K562 (cell line): ENCODE data around the gene RNF43. TPM values are rescaled to one million over a fixed set of nuclear protein-coding genes. Genes with fewer than 3 reads are reported as not detected.

Experiments
- ATAC-seq: fragments of 200-7000 bp; cut with Tn5 transposase; 3 replicates; pipeline ENCODE4 v1.9.1; 2020; ENCODE audit warnings: moderate library complexity
- BruUV-seq: library from RNA; stranded (reverse); fragments of 400-500 nt; replicated peaks from 2 replicates; lab custom pipeline; 2021; lab: Mats Ljungman, UMichigan
- CTCF ChIA-PET: fragments of 300-600 bp; formaldehyde crosslinking; extraction: SDS; loops from one replicate; lab custom pipeline; 2021; ENCODE audit warnings: low intra/inter-chr PET ratio; lab: Yijun Ruan, JAX
- POLR2A ChIA-PET: fragments of 300-600, 350-650 bp; sonication (Branson Sonifier 250); formaldehyde crosslinking; extraction: SDS; loops from one replicate; lab custom pipeline; 2021; ENCODE audit warnings: antibody characterized with exemption, inconsistent platforms; lab: Yijun Ruan, JAX
- DNase-seq, 4 experiments: peaks; one replicate each; pipeline versions ENCODE4 v3.0.0 to v3.0.0-alpha.2; 2011 to 2018; ENCODE audit warnings: low spot score in 3 of 4, mixed read lengths in 3 of 4; ENCODE audit errors: extremely low read depth in 1 of 4
- FAIRE-seq: peaks from 2 replicates; lab custom pipeline; 2011; peaks lifted over from hg19 to GRCh38; lab: Jason Lieb, UNC
- H2AFZ ChIP-seq: 2 replicates; pipeline ENCODE4 v1.6.0; 2011; ENCODE audit warnings: low read depth, low read length, control low read depth, inconsistent platforms
- H3K27ac ChIP-seq: fragments of 200-600 bp; 3 replicates; pipeline ENCODE4 v1.8.0; 2011; ENCODE audit warnings: low read depth, mild to moderate bottlenecking, control low read depth, inconsistent platforms, low read length, moderate library complexity, mixed read lengths; ENCODE audit errors: extremely low read depth
- H3K27me3 ChIP-seq, 2 experiments: fragments of 300-600 bp in 1 of 2; 2 replicates in 1 of 2; 3 replicates in 1 of 2; pipeline versions ENCODE4 v1.6.0 to v1.8.0; 2011; ENCODE audit warnings: inconsistent platforms in 2 of 2, low read length in 2 of 2, mild to moderate bottlenecking in 1 of 2, mixed read lengths in 1 of 2, moderate library complexity in 1 of 2; ENCODE audit not compliant: control insufficient read depth in 2 of 2, insufficient read depth in 2 of 2
- H3K36me3 ChIP-seq: fragments of 300-600 bp; 3 replicates; pipeline ENCODE4 v1.8.0; 2011; ENCODE audit warnings: mild to moderate bottlenecking, low read length, inconsistent platforms; ENCODE audit not compliant: control insufficient read depth, insufficient read depth
- H3K4me1 ChIP-seq, 2 experiments: fragments of 200-600 bp in 1 of 2; replicated peaks in 1 of 2; 2 replicates in 1 of 2; 3 replicates in 1 of 2; pipeline versions ENCODE4 v1.5.1 to v1.8.0; 2011; ENCODE audit warnings: inconsistent platforms in 2 of 2, low read length in 2 of 2, mild to moderate bottlenecking in 1 of 2, mixed read lengths in 1 of 2, moderate library complexity in 1 of 2; ENCODE audit not compliant: control insufficient read depth in 2 of 2, insufficient read depth in 2 of 2
- H3K4me2 ChIP-seq: 2 replicates; pipeline ENCODE4 v1.6.1; 2011; ENCODE audit warnings: low read length, control low read depth, inconsistent platforms, mixed read lengths; ENCODE audit not compliant: insufficient read depth
- H3K4me3 ChIP-seq: fragments of 200-600 bp; sonication (generic), shearing (Covaris generic); 2 replicates; pipeline ENCODE4 v1.5.1; 2016; ENCODE audit warnings: control low read depth, inconsistent platforms
- H3K79me2 ChIP-seq: fragments of 200-600 bp; 3 replicates; pipeline ENCODE4 v1.8.0; 2011; ENCODE audit warnings: low read length, inconsistent platforms; ENCODE audit not compliant: control insufficient read depth, insufficient read depth
- H3K9ac ChIP-seq, 2 experiments: 2 replicates each; pipeline versions ENCODE4 v1.6.0 to v1.6.1; 2011; ENCODE audit warnings: low read depth in 2 of 2, low read length in 2 of 2, control low read depth in 1 of 2, inconsistent platforms in 1 of 2, mild to moderate bottlenecking in 1 of 2, mixed read lengths in 1 of 2; ENCODE audit not compliant: insufficient read depth in 1 of 2
- H3K9me1 ChIP-seq: one replicate; pipeline ENCODE4 v1.6.0; 2011; ENCODE audit warnings: inconsistent platforms, mild to moderate bottlenecking, low read length, moderate library complexity; ENCODE audit not compliant: control insufficient read depth, insufficient read depth
- H3K9me3 ChIP-seq: replicated peaks from 2 replicates; pipeline ENCODE4 v1.5.1; 2011; ENCODE audit warnings: low read depth, low read length, inconsistent platforms; ENCODE audit not compliant: control insufficient read depth, insufficient read depth
- H4K20me1 ChIP-seq: replicated peaks from 2 replicates; pipeline ENCODE4 v1.6.1; 2011; ENCODE audit warnings: low read length, inconsistent platforms, mixed read lengths; ENCODE audit not compliant: control insufficient read depth, insufficient read depth
- ESRRA ChIP-seq: fragments of 450-650 bp; IDR thresholded peaks from 2 replicates; pipeline ENCODE4 v1.6.1; 2014; ENCODE audit warnings: low read depth, mild to moderate bottlenecking, moderate library complexity, borderline replicate concordance
- RAD21 ChIP-seq, 2 experiments: fragments of 250-450 bp in 1 of 2; fragments of 450-650 bp in 1 of 2; sonication (Bioruptor Pico) in 1 of 2; formaldehyde crosslinking in 1 of 2; IDR thresholded peaks in 1 of 2; conservative IDR thresholded peaks in 1 of 2; 2 replicates each; pipeline versions ENCODE4 v1.4.0 to v1.8.0; 2020 to 2022; ENCODE audit warnings: mild to moderate bottlenecking in 2 of 2, moderate library complexity in 1 of 2
- RBM25 ChIP-seq: fragments of 200-400 bp; formaldehyde crosslinking; IDR thresholded peaks from 2 replicates; pipeline ENCODE4 v1.6.1; 2018; ENCODE audit warnings: low read length, low read depth, moderate library complexity; ENCODE audit not compliant: severe bottlenecking
- SAFB ChIP-seq: fragments of 200-400 bp; formaldehyde crosslinking; IDR thresholded peaks from 2 replicates; pipeline ENCODE4 v1.6.1; 2017; ENCODE audit warnings: low read depth, low read length, borderline replicate concordance
- SPI1 ChIP-seq: IDR thresholded peaks from 2 replicates; pipeline ENCODE4 v1.6.1; 2011; ENCODE audit warnings: low read depth, low read length, control low read depth, borderline replicate concordance
- WGBS: fragments of 100-300 bp; shearing (Covaris generic); methylation state at CpG from one replicate; pipeline ENCODE4 v1.1.6; 2016; ENCODE audit warnings: low coverage, mixed read lengths; ENCODE audit not compliant: insufficient coverage; ENCODE audit errors: missing lambda C conversion rate; 5-methylcytosine and 5-hydroxymethylcytosine counted together
- in situ Hi-C: fragments of 300-500 bp; cut with MboI; formaldehyde crosslinking; loops from 4 replicates; pipeline ENCODE4 v1.15.0; 2018; ENCODE audit warnings: inconsistent platforms, mixed read lengths
- intact Hi-C: fragments of 100-400 bp; cut with micrococcal nuclease; formaldehyde crosslinking; loops from 2 replicates; pipeline ENCODE4 v1.14.2; 2022
- polyA plus RNA-seq, 8 experiments: library from polyadenylated mRNA; depleted of rRNA in 4 of 8; stranded (reverse) in 5 of 8; unstranded in 3 of 8; fragments of >200 nt; fragmentation: Nextera tagmentation in 2 of 8; fragmentation: Illumina TruSeq in 1 of 8; extraction: Ambion mirVana in 2 of 8; extraction: Trizol in 1 of 8; gene quantifications; 2 replicates each; pipeline versions ENCODE4 v1.2.1 to v1.2.3, GENCODE V29; 2011 to 2014; ENCODE audit warnings: inconsistent platforms in 1 of 8, missing spikeins in 1 of 8
- total RNA-seq, 7 experiments: library from RNA; depleted of rRNA in 6 of 7; stranded (reverse); fragments of >200 nt in 6 of 7; fragmentation: Illumina TruSeq in 2 of 7; extraction: Trizol in 2 of 7; gene quantifications; 2 replicates each; pipeline versions ENCODE4 v1.2.1 to v1.2.3, GENCODE V29; 2011 to 2021; ENCODE audit warnings: low replicate concordance in 1 of 7
- TF ChIP-seq, protein P1 (sequence below): fragments of 450-650 bp; formaldehyde crosslinking; IDR thresholded peaks from 2 replicates; pipeline ENCODE4 v1.4.0; 2020; ENCODE audit warnings: mild to moderate bottlenecking, mixed read lengths

Gene RNF43
- total and polyA plus RNA-seq, 9 of the 15 experiments (the other 6 are each of a cell fraction or from before 2014, with no cell fraction given): 0.29 to 2.7 (median 1.4) TPM

- TF ChIP-seq, protein P1, sequence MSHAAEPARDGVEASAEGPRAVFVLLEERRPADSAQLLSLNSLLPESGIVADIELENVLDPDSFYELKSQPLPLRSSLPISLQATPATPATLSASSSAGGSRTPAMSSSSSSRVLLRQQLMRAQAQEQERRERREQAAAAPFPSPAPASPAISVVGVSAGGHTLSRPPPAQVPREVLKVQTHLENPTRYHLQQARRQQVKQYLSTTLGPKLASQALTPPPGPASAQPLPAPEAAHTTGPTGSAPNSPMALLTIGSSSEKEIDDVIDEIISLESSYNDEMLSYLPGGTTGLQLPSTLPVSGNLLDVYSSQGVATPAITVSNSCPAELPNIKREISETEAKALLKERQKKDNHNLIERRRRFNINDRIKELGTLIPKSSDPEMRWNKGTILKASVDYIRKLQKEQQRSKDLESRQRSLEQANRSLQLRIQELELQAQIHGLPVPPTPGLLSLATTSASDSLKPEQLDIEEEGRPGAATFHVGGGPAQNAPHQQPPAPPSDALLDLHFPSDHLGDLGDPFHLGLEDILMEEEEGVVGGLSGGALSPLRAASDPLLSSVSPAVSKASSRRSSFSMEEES (CRISPR knock-in tag): no peak
- TF ChIP-seq ESRRA (peak; percentile 63; the same call in 1 of the 2 replicates), RBM25 (peak; percentile 18), RAD21 (CRISPR knock-in tag; conservative IDR thresholded peaks at IDR 0.05 in 1 of 2, IDR thresholded peaks at IDR 0.05 in 1 of 2) (no peak)
Measured at GRCh38 chr17:58377093-58377601, 40.2 kb downstream of the RNF43 start (continued).

GRCh38 chr17:58376472-58377000, 40.8 kb downstream of the RNF43 start:
- H3K79me2 ChIP-seq: no peaks in the 10 kb centered on the region
- in situ Hi-C loops: no loop called here
- H3K27me3 ChIP-seq: no peaks in the 10 kb centered on the region
- H3K4me1 ChIP-seq: peaks cover 0 to 26% of the 10 kb centered on the region in 2 experiments; a peak in 4 of 5 replicates
- no peak for TF ChIP-seq SAFB
- peak; percentile 53; the same call in 1 of the 2 replicates for TF ChIP-seq SPI1
- BruUV-seq: no TSS peak
- no peaks in the 10 kb centered on the region for H4K20me1 ChIP-seq
- FAIRE-seq (no peak), ATAC-seq (no peak), DNase-seq (no peak)
- 34% methylated on average over 4 of the region's 4 CpGs for WGBS
- no peaks in the 10 kb centered on the region for H3K9me3 ChIP-seq
- H3K4me3 ChIP-seq: no peak overlapping the region
- H3K27ac ChIP-seq: no peak overlapping the region
- ChIA-PET CTCF (no interaction called here), POLR2A (interaction anchor here (0.6 to 1.9 kb wide), 3 partner anchors 12 to 49 kb away, joined by 3 to 5 read pairs (median 3); no protein-coding TSS in a partner anchor)
- no peaks in the 10 kb centered on the region for H3K36me3 ChIP-seq
- H3K9me1 ChIP-seq: no peaks in the 10 kb centered on the region
- no peak overlapping the region; a peak in 1 of 4 replicates for H3K9ac ChIP-seq
- no peak overlapping the region for H3K4me2 ChIP-seq
- intact Hi-C loops: no loop called here
- H2AFZ ChIP-seq: no peak overlapping the region
